HL-60/S4 treated with retinoic acid at 250 ng/mL for 4 days and 3 days (cell line): ENCODE measurements around the gene DUSP7.

Experiments used
- in situ Hi-C: fragments of 300-500 bp; cut with MboI; formaldehyde crosslinking; loops from 2 replicates; pipeline ENCODE4 v1.7.0; 2022; ENCODE audit warnings: low sequenced_read_pairs

Gene DUSP7

GRCh38 chr3:52030714-52031310 lies 25.6 kb downstream of the DUSP7 start:
- in situ Hi-C loops = no loop called here

GRCh38 chr3:52029535-52029934 lies 26.8 kb downstream of the DUSP7 start:
- in situ Hi-C loops = no loop called here

GRCh38 chr3:52029053-52029452 lies 27.3 kb downstream of the DUSP7 start:
- in situ Hi-C loops = no loop called here

GRCh38 chr3:52028572-52028971 lies 27.8 kb downstream of the DUSP7 start:
- in situ Hi-C loops = no loop called here

- in situ Hi-C loops = no loop called here
Measured at GRCh38 chr3:52026041-52026440, 30.3 kb downstream of the DUSP7 start.

- in situ Hi-C loops = no loop called here
Measured at GRCh38 chr3:52025453-52025852, 30.9 kb downstream of the DUSP7 start.

- in situ Hi-C loops = no loop called here
Measured at GRCh38 chr3:52024765-52025452, 31.5 kb downstream of the DUSP7 start.

- in situ Hi-C loops = no loop called here
Measured at GRCh38 chr3:52023860-52024764, 32.3 kb downstream of the DUSP7 start.

- in situ Hi-C loops = no loop called here
Measured at GRCh38 chr3:52023101-52023770, 33.1 kb downstream of the DUSP7 start.

GRCh38 chr3:52022323-52023100 lies 33.9 kb downstream of the DUSP7 start:
- in situ Hi-C loops = no loop called here

- in situ Hi-C loops = no loop called here
Measured at GRCh38 chr3:52021489-52022268, 34.7 kb downstream of the DUSP7 start.

- in situ Hi-C loops = no loop called here
Measured at GRCh38 chr3:52020796-52021195, 35.6 kb downstream of the DUSP7 start.

- in situ Hi-C loops = loop anchor here (10.0 kb wide), 1 partner anchor 105 kb away; no protein-coding TSS in a partner anchor
Measured at GRCh38 chr3:52019352-52020080, 36.9 kb downstream of the DUSP7 start.

GRCh38 chr3:52018319-52019000 lies 37.9 kb downstream of the DUSP7 start:
- in situ Hi-C loops = loop anchor here (10.0 kb wide), 1 partner anchor 106 kb away; no protein-coding TSS in a partner anchor

GRCh38 chr3:52017586-52017985 lies 38.8 kb downstream of the DUSP7 start:
- in situ Hi-C loops = loop anchor here (10.0 kb wide), 1 partner anchor 107 kb away; no protein-coding TSS in a partner anchor

GRCh38 chr3:52015438-52016228 lies 40.7 kb downstream of the DUSP7 start:
- in situ Hi-C loops = loop anchor here (10.0 kb wide), 1 partner anchor 109 kb away; no protein-coding TSS in a partner anchor

GRCh38 chr3:52014613-52015012 lies 41.8 kb downstream of the DUSP7 start:
- in situ Hi-C loops = loop anchor here (10.0 kb wide), 1 partner anchor 110 kb away; no protein-coding TSS in a partner anchor
